NCI-H345 (cell line): ENCODE measurements around the gene MMP15.
"Not testable (repeated sequence)": the region's sequence is repeated elsewhere in the genome, so short reads cannot be mapped to it uniquely, and the experiment has no call there.

Experiments used
- DNase-seq: peaks from one replicate; lab custom pipeline; 2025; lab: John Stamatoyannopoulos, UW

Gene MMP15

GRCh38 chr16:58086381-58087208 lies 61.0 kb downstream of the MMP15 start:
- peak; percentile 81 for DNase-seq

DNA sequence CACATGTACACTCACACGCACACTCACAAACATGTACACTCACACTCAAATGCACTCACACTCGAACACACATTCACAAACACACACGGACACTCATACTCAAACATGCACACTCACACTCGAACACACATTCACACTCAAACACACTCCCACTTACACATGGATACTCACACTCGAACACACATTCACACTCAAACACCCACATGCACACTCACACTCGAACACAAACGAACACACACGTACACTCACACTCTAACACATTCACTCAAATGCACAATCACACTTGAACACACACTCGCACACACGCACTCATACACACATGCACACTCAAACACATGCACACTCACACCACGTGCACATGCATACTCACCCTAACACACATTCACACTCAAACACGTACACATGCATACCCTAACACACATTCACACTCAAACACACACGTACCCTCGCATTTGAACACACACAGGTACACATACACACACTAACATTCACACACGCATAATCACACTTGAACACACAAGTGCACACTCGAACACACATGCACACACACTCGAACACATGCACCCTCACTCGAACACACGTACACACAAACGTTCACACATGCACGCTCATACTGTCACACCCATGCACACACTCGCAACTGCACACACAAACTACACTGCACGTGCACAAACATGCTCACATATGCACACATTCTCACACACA lies 61.8 kb downstream of the MMP15 start:
- no peak for DNase-seq

GRCh38 chr16:58088091-58088490 lies 62.5 kb downstream of the MMP15 start:
- DNase-seq, result no peak

DNA sequence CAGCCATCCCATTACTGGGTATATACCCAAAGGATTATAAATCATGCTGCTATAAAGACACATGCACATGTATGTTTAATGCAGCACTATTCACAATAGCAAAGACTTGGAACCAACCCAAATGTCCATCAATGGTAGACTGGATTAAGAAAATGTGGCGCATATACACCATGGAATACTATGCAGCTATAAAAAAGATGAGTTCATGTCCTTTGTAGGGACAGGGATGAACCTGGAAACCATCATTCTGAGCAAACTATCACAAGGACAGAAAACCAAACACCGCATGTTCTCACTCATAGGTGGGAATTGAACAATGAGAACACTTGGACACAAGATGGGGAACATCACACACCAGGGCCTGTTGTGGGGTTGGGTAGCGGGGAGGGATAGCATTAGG lies 64.8 kb downstream of the MMP15 start:
- not testable (repeated sequence) for DNase-seq

- DNase-seq, result no peak
Observed at GRCh38 chr16:58094026-58094425, 68.5 kb downstream of the MMP15 start.

- DNase-seq, result no peak
Observed at GRCh38 chr16:58094791-58095574, 69.4 kb downstream of the MMP15 start.

- DNase-seq, result not testable (repeated sequence)
Observed at GRCh38 chr16:58095575-58095960, 70.0 kb downstream of the MMP15 start.

DNA sequence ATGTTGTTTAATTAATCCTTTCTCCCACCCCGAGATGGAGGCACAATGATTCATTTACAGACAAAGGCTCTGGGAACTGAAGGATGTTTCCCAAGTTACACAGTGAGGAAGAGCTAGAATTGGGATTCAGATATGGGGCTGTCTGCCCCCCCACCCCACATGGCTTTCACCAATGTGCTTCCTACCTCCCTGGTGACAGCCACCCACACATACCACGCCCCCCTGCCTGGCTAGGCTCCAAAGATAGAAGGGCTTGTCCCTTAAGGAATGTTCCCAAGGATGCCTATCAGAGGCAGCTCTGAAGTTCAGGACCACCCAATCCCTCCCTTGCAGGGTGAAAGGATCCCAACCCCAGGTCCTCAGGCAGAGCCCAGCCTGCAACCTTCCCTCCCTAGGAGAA lies 70.7 kb downstream of the MMP15 start:
- no peak for DNase-seq
